DOHH2 (cell line): ENCODE measurements around the gene ENGASE.

Experiments used
- H3F3A ChIP-seq: fragments of 200-600 bp; sonication (generic), shearing (Covaris generic); 2 replicates; pipeline ENCODE4 v1.6.0; 2016; ENCODE audit warnings: antibody characterized with exemption, mild to moderate bottlenecking; ENCODE audit not compliant: control insufficient read depth, insufficient read depth
- H3K27ac ChIP-seq: fragments of 200-600 bp; sonication (generic); 2 replicates; pipeline ENCODE4 v1.5.1; 2014; ENCODE audit warnings: low read depth, mild to moderate bottlenecking, low read length, moderate library complexity
- H3K27me3 ChIP-seq: fragments of 200-600 bp; sonication (generic); 2 replicates; pipeline ENCODE4 v1.6.1; 2014; ENCODE audit warnings: mild to moderate bottlenecking, low read length, mixed read lengths; ENCODE audit not compliant: control insufficient read depth
- H3K36me3 ChIP-seq: fragments of 200-600 bp; sonication (generic); 2 replicates; pipeline ENCODE4 v1.6.1; 2014; ENCODE audit warnings: mild to moderate bottlenecking, low read length, moderate library complexity, mixed read lengths; ENCODE audit not compliant: control insufficient read depth
- H3K4me1 ChIP-seq: fragments of 200-600 bp; sonication (generic); 2 replicates; pipeline ENCODE4 v1.6.1; 2014; ENCODE audit warnings: mild to moderate bottlenecking, low read length, mixed read lengths; ENCODE audit not compliant: control insufficient read depth
- H3K4me2 ChIP-seq: fragments of 200-600 bp; sonication (generic); 2 replicates; pipeline ENCODE4 v1.6.0; 2014; ENCODE audit warnings: mild to moderate bottlenecking, low read length, moderate library complexity
- H3K4me3 ChIP-seq: fragments of 200-600 bp; sonication (generic); 2 replicates; pipeline ENCODE4 v1.5.1; 2014; ENCODE audit warnings: mild to moderate bottlenecking, low read length, mixed read lengths
- H3K79me2 ChIP-seq: fragments of 200-600 bp; sonication (generic); 2 replicates; pipeline ENCODE4 v1.6.1; 2014; ENCODE audit warnings: mild to moderate bottlenecking, low read length, mixed read lengths; ENCODE audit not compliant: control insufficient read depth
- H3K9me2 ChIP-seq: fragments of 200-600 bp; sonication (generic); replicated peaks from 2 replicates; pipeline ENCODE4 v1.6.1; 2014; ENCODE audit warnings: mild to moderate bottlenecking, low read length, mixed read lengths; ENCODE audit not compliant: control insufficient read depth
- H3K9me3 ChIP-seq: fragments of 200-600 bp; sonication (generic); 2 replicates; pipeline ENCODE4 v1.6.1; 2014; ENCODE audit warnings: antibody characterized with exemption, low read length, mixed read lengths; ENCODE audit not compliant: control insufficient read depth, insufficient read depth
- H4K20me1 ChIP-seq: fragments of 200-600 bp; sonication (generic); 2 replicates; pipeline ENCODE4 v1.6.0; 2014; ENCODE audit warnings: low read depth, mild to moderate bottlenecking, antibody characterized with exemption, low read length, moderate library complexity; ENCODE audit not compliant: control insufficient read depth, insufficient read depth
- EZH2phosphoT487 ChIP-seq: fragments of 200-600 bp; sonication (generic); IDR thresholded peaks from 2 replicates; pipeline ENCODE4 v1.6.1; 2017; ENCODE audit warnings: borderline replicate concordance, mild to moderate bottlenecking, antibody characterized with exemption, low read length, moderate library complexity, mixed read lengths
- TF ChIP-seq, protein P1 (sequence below): fragments of 200-600 bp; sonication (generic); IDR thresholded peaks from one replicate; pipeline ENCODE4 v1.5.1; 2014; ENCODE audit warnings: antibody characterized with exemption, mild to moderate bottlenecking, low read depth, low read length; ENCODE audit not compliant: poor library complexity, severe bottlenecking

The ENGASE gene

DNA sequence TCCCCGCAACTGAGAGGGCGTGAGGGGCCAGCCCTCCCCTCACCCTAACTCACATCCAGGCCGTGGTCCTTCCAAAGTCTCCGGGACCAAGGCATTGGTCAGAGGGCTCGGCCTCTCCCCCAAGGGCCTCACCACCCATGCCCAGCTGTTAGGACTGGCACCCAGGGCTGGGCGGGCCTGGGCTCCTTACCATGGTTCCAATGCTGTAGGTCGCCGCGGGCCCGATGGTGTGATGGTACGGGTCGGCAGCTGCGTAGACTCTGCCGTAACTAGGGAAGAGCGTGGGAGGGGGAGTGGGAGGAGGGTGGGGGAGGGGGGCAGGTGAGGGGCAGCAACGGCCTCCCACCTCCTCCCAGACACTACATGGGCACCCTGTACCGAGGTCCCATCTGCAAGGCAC lies 19.6 kb downstream of the ENGASE start:
- Histone ChIP-seq H4K20me1 (no peaks in the 10 kb centered on the region), H3K9me3 (no peaks in the 10 kb centered on the region), H3K27me3 (no peaks in the 10 kb centered on the region; the same call in 1 of the 2 replicates), H3K9me2 (no peaks in the 10 kb centered on the region), H3K79me2 (no peaks in the 10 kb centered on the region), H3F3A (no peaks in the 10 kb centered on the region), H3K36me3 (no peaks in the 10 kb centered on the region), H3K27ac (no peak overlapping the region), H3K4me2 (no peak overlapping the region), H3K4me1 (no peaks in the 10 kb centered on the region), H3K4me3 (no peak overlapping the region)
- TF ChIP-seq, protein P1, sequence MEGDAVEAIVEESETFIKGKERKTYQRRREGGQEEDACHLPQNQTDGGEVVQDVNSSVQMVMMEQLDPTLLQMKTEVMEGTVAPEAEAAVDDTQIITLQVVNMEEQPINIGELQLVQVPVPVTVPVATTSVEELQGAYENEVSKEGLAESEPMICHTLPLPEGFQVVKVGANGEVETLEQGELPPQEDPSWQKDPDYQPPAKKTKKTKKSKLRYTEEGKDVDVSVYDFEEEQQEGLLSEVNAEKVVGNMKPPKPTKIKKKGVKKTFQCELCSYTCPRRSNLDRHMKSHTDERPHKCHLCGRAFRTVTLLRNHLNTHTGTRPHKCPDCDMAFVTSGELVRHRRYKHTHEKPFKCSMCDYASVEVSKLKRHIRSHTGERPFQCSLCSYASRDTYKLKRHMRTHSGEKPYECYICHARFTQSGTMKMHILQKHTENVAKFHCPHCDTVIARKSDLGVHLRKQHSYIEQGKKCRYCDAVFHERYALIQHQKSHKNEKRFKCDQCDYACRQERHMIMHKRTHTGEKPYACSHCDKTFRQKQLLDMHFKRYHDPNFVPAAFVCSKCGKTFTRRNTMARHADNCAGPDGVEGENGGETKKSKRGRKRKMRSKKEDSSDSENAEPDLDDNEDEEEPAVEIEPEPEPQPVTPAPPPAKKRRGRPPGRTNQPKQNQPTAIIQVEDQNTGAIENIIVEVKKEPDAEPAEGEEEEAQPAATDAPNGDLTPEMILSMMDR, result no peak
- no peak for TF ChIP-seq EZH2phosphoT487

DNA sequence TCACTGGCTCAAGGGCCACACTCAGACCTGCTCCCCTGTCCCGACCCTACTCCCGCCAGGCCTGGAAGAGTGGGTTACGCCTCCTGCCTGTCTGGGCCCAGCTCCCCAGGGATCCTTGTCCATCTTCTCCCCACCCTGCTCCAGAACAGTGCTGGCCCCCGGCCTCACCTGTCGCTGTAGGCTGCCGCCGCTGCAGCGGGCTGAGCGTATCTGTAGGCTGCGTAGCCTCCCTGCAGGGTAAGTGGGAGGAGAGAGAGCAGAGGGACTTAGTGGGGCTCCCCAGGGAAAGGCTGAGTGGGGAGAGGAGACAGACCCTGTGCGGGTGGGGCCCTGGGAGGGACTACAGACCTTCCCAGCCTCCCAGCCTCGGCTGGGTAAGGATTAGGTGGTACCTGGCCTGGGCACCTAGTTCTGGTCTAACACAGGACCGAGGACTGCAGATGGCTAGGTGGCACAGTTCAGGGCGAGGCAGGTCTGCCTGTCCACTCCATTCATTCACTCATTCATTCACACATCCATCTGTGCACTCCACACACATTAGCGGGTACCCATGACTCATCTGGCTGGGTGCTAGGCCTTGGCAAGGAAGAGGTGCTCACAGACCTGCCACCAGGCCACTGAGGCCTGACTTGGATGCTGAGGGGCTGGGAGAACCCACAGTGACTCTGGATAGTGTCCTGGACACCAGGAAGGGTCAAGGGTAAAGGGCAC lies 20.9 kb downstream of the ENGASE start:
- Histone ChIP-seq H3K36me3 (no peaks in the 10 kb centered on the region), H3K4me3 (no peak overlapping the region), H4K20me1 (no peaks in the 10 kb centered on the region), H3K27ac (no peak overlapping the region), H3K27me3 (no peaks in the 10 kb centered on the region; the same call in 1 of the 2 replicates), H3K4me2 (no peak overlapping the region), H3F3A (no peaks in the 10 kb centered on the region), H3K4me1 (no peaks in the 10 kb centered on the region), H3K9me2 (no peaks in the 10 kb centered on the region), H3K9me3 (no peaks in the 10 kb centered on the region), H3K79me2 (no peaks in the 10 kb centered on the region)
- no peak for TF ChIP-seq EZH2phosphoT487
- TF ChIP-seq, protein P1, result no peak

DNA sequence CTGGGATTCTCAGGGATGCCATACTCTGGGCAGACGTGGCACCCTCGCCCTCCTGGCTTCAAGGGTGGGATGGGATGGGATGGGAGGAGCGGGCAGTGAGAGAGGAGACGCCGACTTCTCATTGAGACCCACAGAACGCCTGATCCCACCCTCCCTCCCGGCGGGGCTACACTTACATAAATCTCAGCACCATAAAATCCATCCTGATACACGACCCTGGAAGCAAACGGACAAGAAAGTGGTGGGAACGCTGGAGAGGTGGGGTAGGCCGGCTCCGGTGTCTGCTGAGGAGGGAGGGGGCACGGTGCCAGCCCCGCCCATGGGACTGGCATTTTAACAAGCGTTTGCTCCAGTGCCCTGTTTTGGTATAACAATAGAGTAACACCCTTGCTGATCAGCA lies 21.9 kb downstream of the ENGASE start:
- Histone ChIP-seq H3K4me1 (no peaks in the 10 kb centered on the region), H4K20me1 (no peaks in the 10 kb centered on the region), H3K79me2 (no peaks in the 10 kb centered on the region), H3K9me2 (no peaks in the 10 kb centered on the region), H3K9me3 (no peaks in the 10 kb centered on the region), H3K4me3 (no peak overlapping the region), H3K4me2 (no peak overlapping the region), H3K27ac (no peak overlapping the region), H3K27me3 (no peaks in the 10 kb centered on the region; the same call in 1 of the 2 replicates), H3F3A (no peaks in the 10 kb centered on the region), H3K36me3 (no peaks in the 10 kb centered on the region)
- TF ChIP-seq, protein P1, result no peak
- no peak for TF ChIP-seq EZH2phosphoT487
